GM21576 (cell line): ENCODE results near the gene NLK.
A peak's percentile ranks its signal among the peaks of the same experiment; 100 is the strongest.

ENCODE experiments used
- ATAC-seq: cut with Tn5 transposase; IDR thresholded peaks from one replicate; pipeline ENCODE4 v1.9.1; 2021; ENCODE audit warnings: mild to moderate bottlenecking, moderate library complexity; ENCODE audit not compliant: unreplicated experiment

Gene NLK

DNA sequence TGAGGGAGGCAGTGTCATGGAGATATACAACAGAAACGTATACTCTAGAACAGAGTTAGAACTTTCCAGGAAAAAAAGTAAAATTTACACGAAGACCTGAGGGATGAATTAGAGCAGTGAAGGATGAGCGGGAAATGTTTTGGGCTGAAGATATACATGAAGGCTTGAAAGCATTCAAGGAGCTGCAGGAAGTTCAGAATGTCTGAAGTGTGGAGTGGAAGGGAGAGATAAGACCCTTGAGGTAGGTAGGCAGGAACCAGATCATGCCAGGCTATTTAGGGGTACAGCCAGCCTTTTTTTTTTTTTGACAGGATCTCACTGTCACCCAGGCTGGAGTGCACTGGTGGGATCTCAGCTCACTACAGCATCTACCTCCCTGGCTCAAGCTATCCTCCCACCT is 3.2 kb upstream of the NLK start:
- no peak for ATAC-seq

DNA sequence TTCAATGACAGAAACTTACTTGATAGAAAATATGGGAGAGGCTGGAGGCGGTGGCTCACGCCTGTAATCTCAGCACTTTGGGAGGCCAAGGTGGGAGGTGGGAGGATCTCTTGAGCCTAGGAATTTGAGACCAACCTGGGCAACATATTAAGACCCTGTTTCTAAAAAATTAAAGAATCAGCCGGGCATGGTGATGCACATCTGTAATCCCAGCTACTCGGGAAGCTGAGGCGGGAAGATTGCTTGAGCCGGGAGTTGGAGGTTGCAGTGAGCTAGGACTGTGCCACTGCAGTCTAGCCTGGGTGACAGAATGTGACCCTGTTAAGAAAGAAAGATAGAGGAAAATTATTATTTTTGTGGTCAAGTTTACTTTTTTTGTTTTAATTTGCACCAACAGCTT is 2.1 kb upstream of the NLK start:
- ATAC-seq = no peak

DNA sequence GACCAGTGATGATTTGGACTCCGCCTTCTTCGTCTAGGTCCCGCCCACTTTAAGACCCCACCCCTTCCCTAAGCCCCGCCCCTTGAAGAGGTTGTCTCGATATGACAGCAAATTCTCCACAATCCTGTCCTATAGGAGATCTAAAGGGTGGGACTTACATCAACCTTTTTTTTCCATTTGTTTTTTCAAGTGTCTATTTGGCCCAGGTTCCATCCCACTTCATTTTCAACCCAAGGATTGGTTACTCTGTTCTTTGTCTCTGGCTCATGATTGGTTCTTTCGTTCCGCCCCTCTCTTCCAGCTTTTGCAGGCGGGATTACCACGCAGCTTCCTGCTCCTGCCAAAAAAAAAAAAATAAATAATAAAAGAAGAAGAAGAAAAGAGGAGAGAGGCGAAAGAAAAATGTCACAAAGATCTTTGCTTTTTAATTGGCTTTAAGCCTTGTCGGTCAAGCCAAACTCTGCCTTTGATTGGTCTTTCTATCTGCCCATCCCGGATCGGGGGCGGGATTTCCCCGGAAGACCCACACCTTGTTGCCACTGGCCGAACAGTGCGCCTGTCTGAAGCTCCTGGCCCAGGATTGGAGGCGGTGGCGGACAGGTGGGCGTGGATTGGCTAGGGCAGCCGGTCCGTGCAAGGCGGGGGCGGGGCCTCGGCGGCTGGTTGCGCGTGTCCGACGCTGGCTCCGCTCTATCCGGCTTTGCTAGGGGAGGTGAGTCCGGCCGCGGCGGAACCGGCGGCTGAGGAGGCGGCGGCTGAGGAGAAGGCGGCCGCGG is 1.2 kb upstream of the NLK start:
- ATAC-seq = peak; percentile 86

DNA sequence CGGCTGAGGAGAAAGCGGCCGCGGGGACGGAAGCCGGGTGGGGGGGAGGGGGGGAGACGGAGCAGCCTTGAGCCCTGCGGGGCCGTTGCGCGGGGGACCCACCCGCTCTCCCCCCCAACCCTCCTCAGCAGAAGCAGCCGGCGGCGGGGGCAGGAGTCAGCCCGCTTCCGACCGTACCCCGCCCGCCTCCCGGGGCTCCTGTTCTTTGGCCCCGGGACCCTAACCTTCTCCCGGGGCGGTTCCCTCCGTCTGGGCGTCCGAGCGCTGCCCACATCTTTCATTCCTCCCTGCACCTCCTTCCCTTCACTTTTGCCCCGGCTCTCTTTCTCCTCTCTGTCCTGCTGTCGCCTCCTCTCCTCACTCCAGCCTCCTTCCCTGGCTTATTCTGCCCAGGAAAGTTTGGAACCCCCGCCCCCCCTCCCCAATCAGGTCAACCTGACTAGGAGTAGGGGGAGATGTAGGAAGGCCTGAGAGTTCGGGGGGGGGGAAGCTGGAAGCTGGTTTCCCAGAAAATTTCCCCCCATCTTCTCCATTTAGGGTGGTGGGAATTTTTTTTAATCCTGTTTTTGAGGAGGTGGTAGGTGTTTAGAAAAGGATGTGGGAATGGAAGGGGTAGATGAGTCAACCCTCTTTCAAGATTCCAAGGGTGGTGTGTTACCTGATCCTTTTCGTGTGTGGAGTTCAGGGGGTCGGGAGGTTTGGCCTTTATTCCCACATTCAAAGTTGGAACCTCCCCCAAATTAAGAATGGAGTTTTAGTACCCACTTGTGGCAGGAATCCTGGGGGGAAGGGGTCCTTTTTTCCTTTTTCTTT is 427 bp upstream of the NLK start:
- ATAC-seq = peak; percentile 3

DNA sequence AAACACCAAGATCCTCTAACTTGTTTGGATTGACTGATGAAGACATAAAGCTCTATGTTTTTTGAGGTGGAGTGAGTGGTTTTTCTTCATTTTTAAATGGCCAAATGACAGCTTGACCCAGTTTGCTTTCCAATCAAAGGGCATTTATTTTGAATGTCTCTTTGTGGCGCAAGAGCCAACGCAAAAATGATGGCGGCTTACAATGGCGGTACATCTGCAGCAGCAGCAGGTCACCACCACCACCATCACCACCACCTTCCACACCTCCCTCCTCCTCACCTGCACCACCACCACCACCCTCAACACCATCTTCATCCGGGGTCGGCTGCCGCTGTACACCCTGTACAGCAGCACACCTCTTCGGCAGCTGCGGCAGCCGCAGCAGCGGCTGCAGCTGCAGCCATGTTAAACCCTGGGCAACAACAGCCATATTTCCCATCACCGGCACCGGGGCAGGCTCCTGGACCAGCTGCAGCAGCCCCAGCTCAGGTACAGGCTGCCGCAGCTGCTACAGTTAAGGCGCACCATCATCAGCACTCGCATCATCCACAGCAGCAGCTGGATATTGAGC is 329 bp downstream of the NLK start:
- ATAC-seq = no peak

DNA sequence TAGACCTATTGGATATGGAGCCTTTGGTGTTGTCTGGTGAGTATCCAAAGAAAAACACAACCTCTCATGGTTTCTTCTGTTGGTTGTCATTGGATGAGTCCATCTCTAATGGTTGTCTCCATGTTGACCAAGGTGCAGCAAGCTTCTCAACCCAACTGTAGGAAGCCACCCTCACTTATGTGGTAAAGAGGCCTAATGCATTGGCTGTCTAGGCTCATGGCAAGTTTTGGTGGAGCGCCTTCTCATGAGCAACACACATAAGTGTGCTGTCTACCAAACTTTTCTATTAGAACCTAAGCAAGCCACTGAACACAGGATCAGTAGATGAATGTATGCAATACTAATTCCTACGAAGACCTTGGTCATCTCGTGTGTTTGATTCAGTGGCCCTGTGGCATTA is 819 bp downstream of the NLK start:
- no peak for ATAC-seq

DNA sequence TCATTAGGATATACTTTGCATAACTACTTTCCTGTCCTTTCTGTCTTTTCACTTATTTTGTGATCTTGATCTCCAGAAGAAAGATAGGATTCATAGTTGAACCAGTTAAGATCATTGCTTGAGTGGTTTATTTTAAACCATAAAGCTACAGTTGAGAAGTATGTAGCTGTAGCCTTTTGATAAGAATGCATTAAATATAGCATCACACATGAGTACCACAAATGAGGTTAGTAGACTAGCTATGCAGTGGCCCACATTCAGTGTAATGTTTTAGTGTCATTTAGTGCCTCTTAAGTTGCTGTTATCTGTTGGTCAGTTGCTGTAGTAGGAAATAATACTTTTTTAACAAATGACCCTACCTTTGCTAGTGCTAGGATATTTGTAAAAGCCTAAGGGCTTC is 1.3 kb downstream of the NLK start:
- no peak for ATAC-seq

DNA sequence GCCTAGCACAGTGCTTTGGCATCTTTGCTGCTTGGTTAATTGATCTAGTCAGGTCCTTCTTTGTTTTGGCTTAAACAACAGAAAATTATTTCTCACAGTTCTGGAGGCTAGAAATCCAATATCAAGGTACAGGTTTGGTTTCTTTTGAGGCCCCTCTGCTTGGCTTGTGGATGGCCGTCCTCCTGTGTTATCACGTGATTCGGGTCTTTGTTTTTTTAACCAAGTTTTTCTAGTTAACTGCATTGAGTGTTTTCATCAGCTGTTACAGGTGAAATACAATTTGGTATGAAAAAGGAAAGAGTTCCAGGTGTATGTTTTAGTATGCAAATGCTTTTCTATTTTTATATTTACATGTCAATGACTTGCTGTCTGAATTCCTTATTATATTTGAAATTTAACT is 2.8 kb downstream of the NLK start:
- no peak for ATAC-seq

DNA sequence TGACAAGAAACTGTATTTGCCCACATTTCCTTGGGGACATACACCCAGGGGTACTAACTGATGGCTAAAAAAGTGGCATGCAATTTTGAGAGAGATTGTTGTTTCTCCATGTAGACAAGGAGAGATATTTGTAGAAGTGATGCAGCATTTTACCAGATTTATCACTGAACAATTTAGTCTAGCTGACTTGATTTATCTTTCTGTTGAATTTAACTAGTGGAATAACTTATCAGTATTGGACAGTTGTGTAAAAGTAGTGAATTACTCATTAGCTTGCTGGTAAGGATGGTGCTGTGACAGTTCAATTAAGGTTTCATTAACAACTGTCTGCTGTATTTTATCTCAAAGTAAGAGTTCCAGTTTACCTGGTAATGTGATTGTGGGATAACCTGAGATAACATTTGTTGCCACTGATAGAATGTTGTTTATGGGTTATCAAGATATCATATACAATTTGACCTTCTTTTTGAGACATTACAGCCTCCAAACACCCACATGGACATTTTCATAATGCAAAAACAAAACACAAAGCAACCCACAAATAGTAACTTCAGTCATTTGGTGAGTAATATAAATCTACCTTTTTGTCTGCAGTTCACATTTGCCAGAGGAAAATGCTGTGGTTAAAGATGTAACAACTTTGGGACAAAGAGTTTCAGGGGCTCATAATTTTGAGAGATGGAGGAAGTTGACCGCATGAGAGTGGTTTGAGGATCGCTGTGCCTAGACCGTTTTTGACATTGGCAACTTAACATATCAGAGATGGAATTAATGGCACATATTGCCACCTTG is 3.8 kb downstream of the NLK start:
- no peak for ATAC-seq

DNA sequence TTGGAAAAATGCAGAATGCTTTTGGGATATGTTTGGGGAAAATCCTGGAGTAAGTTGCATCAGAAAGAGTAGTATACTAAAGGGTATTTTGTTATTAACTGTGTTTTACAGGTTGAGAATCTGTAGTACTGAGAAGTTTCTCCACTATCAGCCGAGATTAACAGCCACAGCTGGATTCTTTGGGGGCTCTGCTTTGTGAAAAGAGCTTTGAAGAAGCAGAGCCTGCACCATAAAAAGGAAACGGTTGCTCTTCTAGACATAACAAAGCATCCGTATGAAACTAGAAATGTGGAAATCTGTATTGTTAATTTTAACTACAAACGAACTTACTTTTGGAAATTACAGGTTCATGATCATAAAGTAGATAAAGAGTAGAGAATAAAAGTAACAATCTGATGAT is 5.3 kb downstream of the NLK start:
- ATAC-seq = no peak

DNA sequence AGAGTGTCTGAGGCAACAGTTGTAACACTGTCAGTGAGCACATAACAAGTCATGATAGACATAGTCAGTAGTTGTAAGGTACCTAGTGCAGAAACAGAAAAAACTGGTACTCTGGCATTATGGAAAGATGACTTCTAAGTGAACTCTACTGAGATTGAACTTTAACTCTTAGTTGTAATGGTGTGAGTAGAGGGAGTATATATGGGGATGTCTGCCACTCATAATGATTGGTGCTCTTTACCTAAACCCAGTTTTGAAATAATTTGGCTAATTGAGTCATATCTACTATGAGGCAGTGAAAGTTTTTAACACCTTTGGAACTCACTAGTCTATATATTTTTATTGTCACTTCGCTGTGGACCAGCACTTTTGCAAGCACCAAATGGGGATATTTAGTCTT is 6.6 kb downstream of the NLK start:
- ATAC-seq = no peak

DNA sequence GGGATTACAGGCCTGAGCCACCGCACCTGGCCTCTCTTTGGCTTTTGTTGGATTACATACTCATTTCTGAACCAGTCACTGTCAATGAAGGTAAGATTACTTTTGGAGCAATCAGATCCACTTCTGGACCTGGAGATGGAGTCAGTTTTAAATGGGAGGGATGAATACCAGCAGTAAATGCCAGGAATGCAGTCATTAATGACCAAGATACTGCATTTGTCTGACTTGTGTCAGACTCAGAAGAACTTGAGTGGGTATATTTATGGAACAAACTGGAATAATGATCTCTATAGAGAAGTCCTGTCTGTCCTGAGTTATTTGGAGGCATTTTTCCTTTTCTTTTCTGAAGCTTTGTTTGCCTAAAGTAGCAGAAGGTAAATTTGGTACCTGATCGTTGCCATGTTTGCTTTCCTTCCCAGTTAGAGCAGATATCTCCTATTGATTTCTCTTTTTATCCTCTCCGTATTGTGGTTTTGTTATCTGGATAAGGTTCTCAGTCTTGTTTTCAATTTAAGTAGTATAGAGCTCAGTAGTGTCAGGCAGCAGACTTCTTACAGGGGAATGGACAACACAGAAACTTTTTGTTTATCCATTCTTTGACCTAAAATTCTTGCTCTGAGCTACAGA is 10.7 kb downstream of the NLK start:
- ATAC-seq = no peak

DNA sequence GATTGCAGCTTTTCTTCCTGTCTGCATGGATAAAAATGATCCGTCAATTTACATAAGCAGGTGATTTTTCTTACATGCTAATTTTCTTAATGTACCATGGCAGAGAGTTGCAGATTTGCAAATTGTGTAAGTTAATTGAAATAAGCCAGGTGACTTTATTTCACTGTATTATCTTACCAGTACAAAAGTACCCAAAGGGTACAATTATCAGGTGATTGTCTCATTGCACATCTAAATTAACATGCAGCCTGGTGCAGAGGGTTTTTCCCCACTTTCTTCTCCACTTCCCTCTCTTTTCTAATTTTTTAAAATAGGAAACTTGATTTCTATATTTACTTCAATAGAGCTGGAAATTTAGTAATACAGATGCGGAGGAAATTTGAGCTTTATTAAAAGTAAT is 11.2 kb downstream of the NLK start:
- no peak for ATAC-seq

DNA sequence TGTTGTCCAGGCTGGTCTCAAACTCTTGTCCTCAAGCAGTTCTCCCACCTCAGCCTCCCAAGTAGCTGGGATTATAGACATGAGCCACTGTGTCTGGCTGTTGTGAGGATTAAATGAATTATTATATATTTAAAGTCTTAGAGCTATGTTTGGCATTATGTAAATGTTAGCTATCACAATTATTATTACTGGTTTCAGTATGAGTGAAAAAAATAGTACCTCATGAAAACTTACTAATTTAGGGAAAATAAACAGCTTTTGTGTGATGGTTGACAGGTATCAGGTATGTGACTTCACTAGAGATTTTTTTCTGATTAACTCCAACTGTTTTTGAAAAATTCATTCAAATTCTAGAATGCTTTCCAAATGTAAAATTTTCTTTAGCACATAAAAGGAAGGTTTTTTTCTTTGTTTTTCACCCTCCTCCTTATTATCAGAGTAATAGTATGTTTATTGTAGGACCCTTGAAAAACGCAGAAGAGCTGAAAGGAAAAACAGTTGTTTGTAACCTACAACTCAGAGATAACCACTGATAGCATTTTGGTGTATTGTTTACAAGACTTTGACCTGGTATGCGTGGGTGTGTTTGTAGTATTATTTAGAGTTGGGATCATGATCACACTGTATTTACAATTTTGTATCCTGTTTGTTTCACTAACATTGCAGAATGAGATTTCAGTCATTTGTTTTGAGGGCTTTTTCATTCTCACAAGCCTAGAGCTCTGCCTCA is 13.2 kb downstream of the NLK start:
- no peak for ATAC-seq

DNA sequence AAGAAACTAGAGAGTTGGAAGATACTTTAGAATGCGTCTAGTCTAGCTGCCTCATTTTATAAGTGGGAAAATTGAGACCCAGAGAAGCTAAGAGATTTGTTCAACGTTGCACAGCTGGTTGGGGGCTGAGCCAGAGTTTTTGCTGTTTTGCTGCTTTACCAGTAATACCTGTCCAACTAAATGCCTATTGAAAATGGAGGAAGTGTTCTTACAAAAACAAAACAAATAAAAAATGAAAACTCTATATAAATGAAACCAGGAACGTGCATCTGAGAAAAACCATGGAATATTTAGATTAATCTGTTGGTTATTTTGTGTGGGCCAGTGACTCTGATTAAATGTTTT is 13.8 kb downstream of the NLK start:
- no peak for ATAC-seq

DNA sequence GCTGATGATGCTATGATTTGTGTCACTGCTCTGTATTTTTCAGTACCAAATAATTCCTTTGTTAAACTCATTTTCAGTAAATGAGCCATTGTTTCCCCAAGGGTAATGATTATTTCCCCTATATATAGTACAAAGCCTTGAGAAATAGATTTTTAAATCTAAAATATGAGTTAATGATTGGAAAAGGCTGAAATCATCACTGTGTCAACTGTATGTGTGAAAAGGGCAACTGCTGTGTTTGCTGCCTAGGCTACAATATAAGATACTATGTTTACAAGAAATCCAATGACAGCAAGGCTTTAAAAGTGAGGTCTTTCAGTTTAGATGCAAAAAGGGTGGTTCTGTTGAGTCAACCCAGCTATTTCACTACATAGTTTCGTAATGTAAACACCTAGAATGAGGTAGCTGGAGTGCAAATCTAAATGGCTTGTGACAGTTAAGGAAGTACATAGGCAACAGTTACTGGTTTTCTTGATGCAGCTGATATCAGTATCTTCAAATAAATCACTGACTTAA is 15.3 kb downstream of the NLK start:
- ATAC-seq = peak; percentile 71

DNA sequence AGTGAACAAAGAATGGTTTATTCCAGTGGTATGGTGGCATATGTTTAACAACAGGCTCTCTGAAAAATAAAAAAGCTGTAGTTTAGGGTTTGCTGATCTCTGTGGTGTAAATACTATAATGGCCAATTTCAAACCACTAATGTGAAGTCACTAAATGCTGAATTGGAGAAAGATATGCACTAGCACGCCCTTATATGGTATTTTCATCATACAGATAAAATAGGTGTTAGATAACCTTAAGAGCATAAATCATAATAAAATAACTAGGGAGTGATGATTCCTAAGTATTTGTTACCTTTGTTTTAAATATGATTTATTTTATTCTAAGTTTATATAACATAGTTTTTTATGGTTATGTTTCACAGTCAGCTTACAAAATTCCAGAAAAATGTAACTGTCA is 17.2 kb downstream of the NLK start:
- ATAC-seq = no peak

DNA sequence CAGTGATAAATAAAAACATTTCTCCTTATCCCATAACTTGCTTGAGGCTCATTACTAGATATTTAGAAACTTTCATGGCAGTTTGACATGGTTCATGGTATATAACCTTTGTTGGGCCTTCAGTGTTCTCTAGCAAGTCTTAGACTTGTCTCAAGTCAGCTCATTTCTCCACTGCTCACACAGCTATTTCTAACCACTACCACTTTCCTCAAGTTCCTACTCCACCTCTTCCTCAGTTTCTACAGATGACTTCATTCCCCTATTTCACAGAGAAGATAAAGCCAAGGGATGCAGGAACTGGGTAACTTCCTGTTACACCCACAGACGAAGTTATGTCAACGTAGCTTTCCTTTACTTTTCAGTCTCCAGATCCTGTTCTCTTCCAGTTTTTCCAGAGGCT is 23.2 kb downstream of the NLK start:
- ATAC-seq = no peak

DNA sequence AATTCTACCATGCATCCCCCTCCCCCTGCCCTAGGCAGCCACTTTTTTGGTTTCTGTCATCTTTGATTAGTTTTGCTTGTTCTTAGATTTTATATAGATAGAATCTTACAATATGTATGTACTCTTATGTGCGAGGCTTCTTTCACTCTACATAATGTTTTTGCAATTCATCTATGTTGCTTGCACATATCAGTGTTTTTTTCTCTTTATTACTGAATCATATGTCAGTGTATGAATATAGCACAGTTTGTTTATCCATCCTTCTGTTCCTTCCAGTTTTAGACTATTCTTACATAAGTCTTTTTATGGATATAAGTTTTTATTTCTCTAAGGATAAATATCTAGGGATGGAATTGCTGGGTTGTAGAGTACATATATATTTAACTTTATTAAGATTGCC is 26.6 kb downstream of the NLK start:
- ATAC-seq = no peak

DNA sequence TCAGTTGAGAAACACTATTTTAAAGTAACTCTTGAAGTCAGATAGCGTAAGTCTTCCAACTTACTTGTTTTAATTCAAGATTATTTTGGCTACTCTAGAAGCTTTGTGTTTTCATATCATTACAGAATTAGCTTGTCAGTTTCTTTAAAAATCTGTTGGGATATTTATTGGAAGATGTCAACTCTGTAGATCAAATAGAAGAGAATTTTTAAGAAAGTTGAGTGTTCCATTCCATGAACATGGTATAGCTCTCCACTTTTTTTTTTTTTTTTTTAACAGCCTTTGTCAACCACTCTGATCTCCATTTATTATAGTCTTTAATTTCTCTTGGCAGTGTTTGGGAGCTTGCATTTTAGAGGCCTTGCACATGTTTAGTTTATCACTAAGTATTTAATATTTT is 28.7 kb downstream of the NLK start:
- ATAC-seq = no peak
